ENCODE measurements around the gene ZCCHC24. TPM values are rescaled to one million over a fixed set of nuclear protein-coding genes. Genes with fewer than 3 reads are reported as not detected.

Gene ZCCHC24
- total and polyA plus RNA-seq, 9 donors: 21.6 to 92.1 (median 58.3) TPM

GRCh38 chr10:79420974-79421688, 24.3 kb downstream of the ZCCHC24 start:
- WGBS, 3 donors: 60 to 73% (median 67%) methylated on average over 12 of the region's 12 CpGs
- no peak for TF ChIP-seq EP300 (IDR thresholded peaks at IDR 0.05)
- TF ChIP-seq POLR2A (IDR thresholded peaks at IDR 0.05): no peak
- no peak for TF ChIP-seq CTCF (IDR thresholded peaks at IDR 0.05)
- H3K27me3 ChIP-seq: no peaks in the 10 kb centered on the region
- peak overlapping the region in 1 of 2 donors; percentile 84 for H3K27ac ChIP-seq
- H3K4me3 ChIP-seq: no peak overlapping the region
- H3K9me3 ChIP-seq: no peaks in the 10 kb centered on the region
- H3K36me3 ChIP-seq: no peaks in the 10 kb centered on the region
- peak in 2 of 5 donors; percentile 32 to 40 for DNase-seq
- peaks cover 27% of the 10 kb centered on the region for H3K4me1 ChIP-seq (ENCODE audit: insufficient read depth)
- intact Hi-C loops (cut with DNase I): no loop called here

GRCh38 chr10:79418886-79419595, 26.4 kb downstream of the ZCCHC24 start:
- Histone ChIP-seq H3K27ac (no peak overlapping the region), H3K4me1 (ENCODE audit: insufficient read depth) (peaks cover 17% of the 10 kb centered on the region), H3K36me3 (no peaks in the 10 kb centered on the region), H3K4me3 (no peak overlapping the region), H3K9me3 (no peaks in the 10 kb centered on the region), H3K27me3 (no peaks in the 10 kb centered on the region)
- WGBS, 3 donors: 88 to 93% (median 92%) methylated on average over 13 of the region's 13 CpGs
- intact Hi-C loops (cut with DNase I): no loop called here
- TF ChIP-seq EP300 (IDR thresholded peaks at IDR 0.05) (no peak), POLR2A (IDR thresholded peaks at IDR 0.05) (no peak), CTCF (IDR thresholded peaks at IDR 0.05) (no peak)
- DNase-seq: peak in 3 of 5 donors; percentile 12 to 24 (median 16)

GRCh38 chr10:79418274-79418673, 27.1 kb downstream of the ZCCHC24 start:
- intact Hi-C loops (cut with DNase I): no loop called here
- Histone ChIP-seq H3K4me3 (no peak overlapping the region), H3K9me3 (no peaks in the 10 kb centered on the region), H3K36me3 (no peaks in the 10 kb centered on the region), H3K4me1 (ENCODE audit: insufficient read depth) (peaks cover 16% of the 10 kb centered on the region), H3K27ac (no peak overlapping the region), H3K27me3 (no peaks in the 10 kb centered on the region)
- peak in 3 of 5 donors; percentile 15 to 29 (median 22) for DNase-seq
- 68 to 73% (median 69%) methylated on average over 6 of the region's 6 CpGs for WGBS, 3 donors
- TF ChIP-seq CTCF (IDR thresholded peaks at IDR 0.05) (no peak), EP300 (IDR thresholded peaks at IDR 0.05) (no peak), POLR2A (IDR thresholded peaks at IDR 0.05) (no peak)

GRCh38 chr10:79417731-79418130, 27.7 kb downstream of the ZCCHC24 start:
- 76 to 77% (median 76%) methylated on average over 4 of the region's 4 CpGs for WGBS, 3 donors
- no peaks in the 10 kb centered on the region for H3K9me3 ChIP-seq
- TF ChIP-seq EP300 (IDR thresholded peaks at IDR 0.05) (no peak), CTCF (IDR thresholded peaks at IDR 0.05) (no peak), POLR2A (IDR thresholded peaks at IDR 0.05) (no peak)
- H3K4me3 ChIP-seq: no peak overlapping the region
- H3K27me3 ChIP-seq: no peaks in the 10 kb centered on the region
- no peak overlapping the region for H3K27ac ChIP-seq
- no peaks in the 10 kb centered on the region for H3K36me3 ChIP-seq
- peak in 2 of 5 donors; percentile 16 to 24 for DNase-seq
- intact Hi-C loops (cut with DNase I): no loop called here
- peaks cover 18% of the 10 kb centered on the region for H3K4me1 ChIP-seq (ENCODE audit: insufficient read depth)
